NCI-H2107 treated with DMSO at 0.1 percent for 48 hours (cell line): ENCODE data around the gene TTC31.

Source experiments
- DNase-seq: peaks from one replicate; lab custom pipeline; 2025; ENCODE audit not compliant: unreplicated experiment; lab: John Stamatoyannopoulos, UW

Gene TTC31

DNA sequence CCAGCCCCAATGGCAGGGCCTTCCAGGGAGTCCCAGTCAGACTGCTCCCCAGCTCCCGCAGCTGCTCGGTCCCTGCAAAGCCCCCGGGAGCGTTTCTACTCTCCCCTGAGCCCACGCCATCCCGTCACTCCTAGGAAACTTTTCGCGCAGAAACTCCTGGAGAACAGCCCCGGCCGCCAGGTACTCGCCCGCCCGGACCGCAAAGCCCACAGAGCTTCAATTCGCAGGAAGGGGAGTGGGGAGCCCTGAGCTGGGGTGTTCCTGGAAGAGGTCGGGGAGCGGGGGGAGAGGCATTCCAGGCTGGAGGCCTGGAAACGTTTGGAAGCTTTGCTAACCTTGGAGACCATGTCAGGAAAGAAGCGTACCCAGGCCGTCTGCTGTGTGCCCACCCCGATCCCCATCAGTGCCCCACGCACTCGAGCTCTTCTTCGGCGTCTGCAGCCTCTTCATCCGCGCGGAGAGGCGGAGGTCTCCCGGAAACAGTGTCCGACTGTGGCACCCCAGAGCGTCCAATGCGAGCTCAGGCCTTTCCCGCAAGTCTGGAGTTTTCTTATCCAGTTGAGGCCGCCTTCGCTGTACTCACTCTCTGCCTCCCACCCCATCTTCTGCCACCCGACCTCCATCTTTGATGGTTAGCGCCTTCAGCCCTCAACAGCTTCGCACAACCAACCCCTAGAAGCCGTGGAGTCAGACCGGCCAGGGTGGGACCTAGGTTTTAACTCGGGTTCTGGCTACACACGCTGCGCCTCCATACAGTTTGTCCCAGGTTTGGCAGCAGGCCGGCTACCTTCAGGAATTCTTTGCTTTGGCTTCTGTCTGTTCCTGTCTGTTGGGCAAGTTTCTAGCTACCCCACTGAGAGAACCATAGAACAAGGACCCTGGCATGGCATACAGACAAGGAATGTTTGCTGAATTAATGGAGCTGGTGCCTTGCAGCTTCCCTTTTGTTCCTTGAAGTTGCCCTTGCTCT, 20.9 kb downstream of the TTC31 start:
- no peak for DNase-seq

DNA sequence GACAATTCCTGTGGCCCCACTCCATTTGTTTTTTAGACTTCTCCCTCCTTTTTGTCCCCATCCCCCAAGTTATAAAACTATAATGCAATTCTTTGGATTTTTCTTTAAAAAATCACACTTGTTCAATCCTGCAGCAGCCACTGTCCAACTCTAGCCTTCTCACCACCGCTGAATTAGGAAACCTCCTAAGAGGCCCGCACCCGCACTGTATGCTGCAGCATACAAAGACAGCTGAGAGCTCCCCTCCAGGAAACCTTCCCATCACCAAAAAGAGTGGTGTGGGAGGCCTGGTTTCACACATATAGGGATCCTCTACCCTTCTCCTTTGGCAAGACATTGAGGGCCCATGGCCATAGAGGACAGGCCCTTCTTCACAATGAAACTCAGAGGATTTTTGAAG, 21.7 kb downstream of the TTC31 start:
- DNase-seq = no peak

DNA sequence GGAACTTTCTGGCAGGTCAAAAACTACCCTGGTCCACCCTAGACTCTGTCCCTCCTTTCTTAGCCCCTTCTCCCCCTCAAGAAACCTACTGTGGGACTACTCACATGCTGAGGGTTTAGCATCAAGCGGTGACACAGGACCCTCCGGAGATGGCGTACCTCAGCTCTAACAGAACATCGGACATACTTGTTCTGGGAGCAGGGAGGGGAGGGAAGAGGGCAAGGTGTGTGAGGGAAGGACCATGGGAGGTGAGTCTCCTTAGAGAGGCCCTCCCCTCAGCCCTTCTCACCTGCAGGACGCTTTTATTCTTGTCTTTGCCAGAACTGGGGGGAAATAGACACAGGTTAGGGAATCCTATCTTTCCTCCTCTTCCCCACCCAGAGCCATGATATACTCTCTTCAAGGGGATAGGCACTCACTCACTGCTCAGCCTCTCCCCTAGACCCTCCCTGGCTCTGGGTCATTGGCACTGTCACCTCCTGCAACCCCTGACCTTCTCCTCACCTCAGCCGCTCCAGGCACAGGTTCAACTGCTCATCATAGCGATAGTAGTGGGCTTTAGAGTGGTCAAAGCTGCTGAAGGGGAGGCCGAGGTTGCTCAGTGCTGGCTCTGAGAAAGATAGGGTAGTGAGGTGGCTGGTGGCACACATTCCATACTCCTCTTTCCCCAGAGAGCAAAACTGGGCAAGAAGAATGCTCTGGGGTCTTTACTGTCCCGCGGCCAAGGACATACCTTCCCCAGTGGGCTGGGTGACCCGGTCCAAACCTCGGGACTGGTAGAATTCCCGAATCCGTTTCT, 22.8 kb downstream of the TTC31 start:
- DNase-seq = no peak

DNA sequence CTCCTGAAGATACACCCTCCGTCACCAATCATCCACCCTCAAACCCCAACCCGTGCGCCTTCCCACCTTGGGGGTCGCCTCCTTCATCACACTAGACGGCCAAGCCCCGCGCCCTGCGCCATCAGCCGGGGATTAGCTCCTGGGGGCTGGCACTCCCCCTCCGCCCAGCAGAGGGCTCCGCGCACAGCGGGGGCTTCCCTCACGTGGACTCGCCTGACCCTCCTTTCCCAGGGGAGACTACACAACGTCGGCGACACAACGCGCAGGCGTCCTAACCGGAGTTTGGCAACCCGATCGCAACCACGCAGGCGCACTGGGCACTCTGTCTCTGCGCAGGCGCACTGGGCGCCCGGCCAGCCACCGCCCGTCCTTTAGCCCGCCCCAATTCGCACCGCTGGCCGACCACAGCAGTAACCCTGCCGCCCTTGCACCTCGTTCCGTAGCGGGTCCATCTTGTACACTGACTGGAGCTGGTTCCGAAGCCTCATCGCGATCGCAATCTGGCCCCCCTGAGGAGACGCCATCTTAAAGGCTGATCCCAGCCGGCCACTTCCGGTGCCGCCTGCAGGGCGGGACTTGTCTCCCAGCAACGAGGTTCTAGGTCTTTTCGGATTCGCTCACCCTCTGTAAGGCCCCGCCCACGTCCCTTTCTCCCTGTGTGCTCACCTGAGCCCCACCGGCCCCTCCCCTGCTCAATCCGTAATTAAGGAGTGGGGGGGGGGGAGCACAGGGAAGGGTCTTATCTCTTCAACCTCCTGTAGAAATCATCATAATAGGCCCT, 24.5 kb downstream of the TTC31 start, which contains the start of gene PCGF1:
TSS of gene PCGF1 (minus strand) at position 551 of the 781 bp plus-strand sequence. CDS start at position 524, 27 bp downstream.
- DNase-seq = peak; percentile 96

DNA sequence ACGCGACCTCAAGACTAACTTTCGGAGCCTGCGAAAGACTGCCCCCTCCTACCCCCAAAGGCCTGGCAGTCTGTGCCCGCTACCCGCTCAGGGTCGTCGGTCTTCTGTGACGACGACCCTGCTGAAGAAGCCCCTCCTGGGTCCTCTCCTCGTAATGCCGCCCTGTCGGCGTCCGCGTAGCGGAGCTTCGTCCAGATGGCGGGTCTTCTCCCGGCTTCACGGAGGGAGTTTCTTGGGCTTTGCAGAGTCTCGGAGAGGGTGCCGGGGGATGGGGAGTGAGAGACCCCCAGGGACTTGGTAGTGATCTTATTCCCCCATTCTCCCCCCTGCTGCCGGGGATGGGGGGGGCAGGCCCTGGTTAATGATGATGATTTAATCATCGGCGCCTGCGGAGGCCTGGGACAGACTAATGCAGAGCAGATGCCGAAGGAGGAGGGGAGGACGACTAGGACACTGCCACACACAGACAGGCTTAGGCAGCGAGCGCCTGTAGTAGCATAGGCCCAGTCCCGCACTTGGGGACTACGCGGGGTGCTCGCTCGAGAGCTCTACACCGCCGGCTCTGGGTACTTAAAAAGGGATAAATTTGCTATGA, 25.1 kb downstream of the TTC31 start:
- DNase-seq = no peak

DNA sequence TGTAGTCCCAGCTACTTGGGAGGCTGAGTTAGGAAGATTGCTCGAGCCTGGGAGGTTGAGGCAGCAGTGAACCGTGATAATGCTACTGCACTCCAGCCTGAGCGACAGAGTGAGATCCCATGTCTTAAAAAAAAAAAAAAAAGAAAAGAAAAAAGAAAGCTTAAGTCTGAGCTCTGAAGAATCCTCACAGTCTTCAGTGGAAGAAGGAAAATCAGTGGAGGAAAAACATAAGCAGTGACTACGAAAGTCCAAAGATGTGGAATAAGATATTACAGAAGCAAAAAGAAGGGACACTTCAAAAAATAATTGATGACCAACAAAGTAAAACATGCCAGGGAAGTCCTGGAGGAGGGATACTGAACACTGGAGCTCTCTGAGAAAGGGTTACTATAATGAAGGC, 27.4 kb downstream of the TTC31 start:
- DNase-seq = no peak

DNA sequence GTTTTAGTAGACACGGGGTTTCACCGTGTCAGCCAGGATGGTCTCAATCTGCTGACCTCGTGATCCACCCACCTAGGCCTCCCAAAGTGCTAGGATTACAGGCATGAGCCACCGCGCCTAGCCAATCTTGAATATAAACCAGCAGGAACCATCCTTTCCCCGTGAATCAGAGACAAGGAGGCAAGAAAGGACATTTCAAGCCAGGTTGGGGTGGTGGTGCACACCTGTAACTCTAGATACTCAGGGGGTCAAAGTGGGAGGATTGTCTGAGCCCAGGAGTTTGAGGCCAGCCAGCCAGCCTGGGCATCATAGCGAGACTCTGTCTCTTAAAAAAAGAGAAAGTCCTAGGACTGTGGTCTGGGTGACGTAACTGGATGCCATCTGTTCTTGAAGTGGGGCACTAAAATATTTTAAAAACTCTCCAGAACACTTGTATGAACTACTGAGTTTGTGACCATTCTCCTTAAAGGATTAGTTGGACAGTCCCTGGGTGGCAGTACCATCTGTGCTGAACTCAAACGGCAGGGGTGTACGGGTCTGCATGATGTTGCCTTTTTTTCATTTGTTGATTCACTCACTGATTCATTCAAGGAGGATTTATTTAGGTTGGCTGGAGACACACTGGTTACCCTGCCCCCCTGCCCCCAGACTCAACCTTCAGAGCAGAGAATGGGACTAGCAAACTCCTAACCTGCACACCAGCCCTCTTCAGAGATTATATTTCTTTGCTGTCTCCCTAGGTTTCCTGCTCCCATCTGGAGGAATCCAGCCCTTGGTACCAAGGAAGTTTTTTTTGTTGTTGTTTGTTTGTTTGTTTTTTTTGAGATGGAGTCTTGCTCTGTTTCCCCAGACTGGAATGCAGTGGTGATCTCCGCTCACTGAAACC, 28.5 kb downstream of the TTC31 start:
- no peak for DNase-seq

DNA sequence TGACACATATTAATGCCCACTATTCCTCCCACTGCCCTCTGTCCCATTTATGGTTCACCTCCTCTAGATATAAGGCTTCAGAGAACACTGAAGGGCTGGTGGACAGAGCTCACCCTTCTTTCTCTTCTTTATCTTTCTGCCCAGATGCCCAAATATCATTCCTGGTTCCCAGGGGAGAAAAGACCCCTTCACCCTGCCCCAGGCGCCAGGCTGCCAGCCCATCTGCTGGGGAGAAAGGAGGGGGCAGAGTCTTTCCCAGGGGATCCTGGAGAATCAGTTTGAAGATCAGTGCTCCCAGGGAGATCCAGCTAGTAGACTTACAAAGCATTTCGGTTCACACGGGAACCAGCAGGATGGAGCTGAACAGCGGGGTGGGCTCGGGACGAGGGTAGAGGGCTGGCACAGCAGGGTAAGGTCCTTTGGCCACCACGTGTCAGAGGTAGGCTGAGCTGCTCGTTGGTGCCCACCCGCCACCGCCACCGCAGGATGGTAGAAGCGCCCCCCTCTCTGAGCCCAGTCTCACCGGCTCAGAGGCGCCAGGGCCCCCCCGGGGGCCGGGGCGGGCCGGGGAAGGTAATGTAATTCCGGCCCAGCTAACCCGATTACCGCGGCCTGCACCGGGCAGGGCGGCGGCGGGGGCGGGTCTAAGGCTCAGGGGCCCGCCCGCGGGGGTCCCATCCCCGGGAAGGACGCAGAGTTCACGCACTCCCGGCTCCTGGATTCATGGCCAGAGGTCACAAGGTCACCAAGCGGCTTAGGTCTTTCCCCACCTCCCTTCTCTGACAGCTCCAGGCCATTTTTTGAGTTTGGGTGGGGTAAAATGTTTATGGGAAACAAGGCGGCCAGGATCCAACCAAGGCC, 30.1 kb downstream of the TTC31 start:
- DNase-seq = no peak

DNA sequence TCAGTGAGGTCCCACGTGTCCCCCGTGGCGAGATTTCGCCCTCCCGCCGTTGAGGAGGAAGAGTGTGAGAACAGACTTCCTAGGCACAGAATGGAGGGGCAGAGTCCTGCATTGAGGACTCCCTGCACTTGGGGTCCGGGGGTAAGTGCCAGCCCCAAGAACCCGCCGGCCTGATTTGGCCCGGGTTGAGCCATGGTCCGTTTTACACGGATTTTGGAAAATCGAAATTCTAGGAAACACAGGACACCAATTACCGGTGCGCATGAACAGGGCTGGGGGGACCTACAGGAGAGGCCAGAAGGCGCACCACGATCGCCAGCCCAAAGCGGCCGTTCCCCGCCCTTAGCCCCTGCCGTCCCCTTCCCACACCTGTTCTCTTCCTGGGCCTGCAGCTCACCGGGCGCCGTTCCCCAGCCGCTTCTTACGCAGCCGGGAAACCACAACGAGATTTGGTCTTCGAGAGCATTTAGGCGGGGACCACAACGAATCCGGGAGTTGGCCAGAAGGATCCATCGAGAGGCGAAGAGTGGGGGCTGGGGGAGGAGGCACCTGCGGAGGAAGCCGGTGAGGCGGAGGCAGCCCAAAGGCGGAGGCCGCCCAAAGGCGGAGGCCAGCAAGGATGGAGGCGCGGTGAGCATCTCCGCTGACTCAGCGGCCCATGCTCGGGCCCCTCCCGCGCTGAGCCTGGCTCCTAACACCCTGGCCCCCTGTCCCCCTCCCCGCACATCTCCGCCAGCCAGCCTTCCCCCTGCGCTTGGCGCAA, 30.9 kb downstream of the TTC31 start:
- DNase-seq = no peak

DNA sequence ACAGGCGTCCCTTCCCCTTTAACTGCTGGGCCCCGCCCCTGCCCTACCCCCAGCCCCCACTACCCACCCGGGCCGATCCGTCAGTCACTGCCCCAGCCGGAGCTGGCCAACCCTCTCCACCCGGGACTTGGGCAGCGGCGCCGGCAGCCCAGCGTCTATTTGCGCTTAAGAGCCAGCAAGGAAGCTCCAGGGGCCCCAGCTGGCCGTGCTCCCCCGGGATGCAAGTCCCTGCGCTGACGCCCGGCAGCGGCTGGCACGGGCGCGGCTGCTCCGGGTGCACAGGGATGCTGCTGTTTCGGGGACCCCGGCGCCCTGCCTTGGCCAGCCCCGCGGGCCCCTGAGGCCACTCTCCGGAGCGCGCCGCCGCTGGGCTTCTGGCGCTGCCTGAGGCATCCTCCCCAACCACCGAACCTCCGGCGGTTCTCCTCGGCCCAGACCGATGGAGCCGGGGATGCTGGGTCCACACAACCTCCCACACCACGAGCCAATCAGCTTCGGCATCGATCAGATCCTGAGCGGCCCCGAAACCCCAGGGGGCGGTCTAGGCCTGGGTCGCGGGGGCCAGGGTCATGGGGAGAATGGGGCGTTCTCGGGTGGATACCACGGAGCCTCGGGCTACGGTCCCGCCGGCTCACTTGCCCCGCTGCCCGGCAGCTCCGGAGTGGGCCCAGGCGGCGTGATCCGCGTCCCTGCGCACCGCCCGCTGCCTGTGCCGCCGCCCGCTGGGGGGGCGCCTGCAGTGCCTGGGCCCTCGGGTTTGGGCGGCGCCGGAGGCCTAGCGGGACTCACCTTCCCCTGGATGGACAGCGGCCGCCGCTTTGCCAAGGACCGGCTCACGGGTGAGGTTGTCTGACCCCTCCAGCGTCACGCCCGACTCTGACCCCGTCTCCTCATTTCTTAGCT, 31.7 kb downstream of the TTC31 start, which contains the start of gene TLX2:
TSS of gene TLX2 (plus strand) at position 83 of the 903 bp plus-strand sequence. CDS start at position 440, 357 bp downstream.
- no peak for DNase-seq

DNA sequence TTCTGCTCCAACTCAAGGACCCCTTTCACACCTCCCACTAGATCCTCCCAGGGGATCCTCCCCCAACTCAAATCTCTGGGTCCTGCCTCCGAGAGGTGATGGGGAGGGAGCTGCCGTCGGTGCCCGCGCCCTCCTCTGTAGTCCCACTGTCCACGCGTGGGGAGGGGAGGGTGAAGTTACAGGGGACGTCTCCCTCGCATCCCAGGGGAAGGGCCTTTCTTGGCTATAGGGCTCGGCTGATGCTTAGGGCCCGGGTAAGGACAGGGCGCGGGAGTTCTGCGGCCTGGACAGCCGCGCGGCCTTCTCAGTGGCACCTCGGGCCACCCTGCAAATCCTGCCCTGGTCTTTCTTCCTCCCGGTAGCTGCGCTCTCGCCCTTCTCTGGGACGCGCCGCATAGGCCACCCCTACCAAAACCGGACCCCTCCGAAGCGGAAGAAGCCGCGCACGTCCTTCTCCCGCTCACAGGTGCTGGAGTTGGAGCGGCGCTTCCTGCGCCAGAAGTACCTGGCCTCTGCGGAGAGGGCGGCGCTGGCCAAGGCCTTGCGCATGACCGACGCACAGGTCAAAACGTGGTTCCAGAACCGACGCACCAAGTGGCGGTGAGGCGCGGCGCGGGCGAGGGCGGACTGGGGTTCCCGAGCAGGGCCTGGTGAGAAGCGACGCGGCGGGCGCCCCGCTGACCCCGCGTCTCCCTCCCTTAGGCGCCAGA, 32.5 kb downstream of the TTC31 start:
- DNase-seq = no peak

DNA sequence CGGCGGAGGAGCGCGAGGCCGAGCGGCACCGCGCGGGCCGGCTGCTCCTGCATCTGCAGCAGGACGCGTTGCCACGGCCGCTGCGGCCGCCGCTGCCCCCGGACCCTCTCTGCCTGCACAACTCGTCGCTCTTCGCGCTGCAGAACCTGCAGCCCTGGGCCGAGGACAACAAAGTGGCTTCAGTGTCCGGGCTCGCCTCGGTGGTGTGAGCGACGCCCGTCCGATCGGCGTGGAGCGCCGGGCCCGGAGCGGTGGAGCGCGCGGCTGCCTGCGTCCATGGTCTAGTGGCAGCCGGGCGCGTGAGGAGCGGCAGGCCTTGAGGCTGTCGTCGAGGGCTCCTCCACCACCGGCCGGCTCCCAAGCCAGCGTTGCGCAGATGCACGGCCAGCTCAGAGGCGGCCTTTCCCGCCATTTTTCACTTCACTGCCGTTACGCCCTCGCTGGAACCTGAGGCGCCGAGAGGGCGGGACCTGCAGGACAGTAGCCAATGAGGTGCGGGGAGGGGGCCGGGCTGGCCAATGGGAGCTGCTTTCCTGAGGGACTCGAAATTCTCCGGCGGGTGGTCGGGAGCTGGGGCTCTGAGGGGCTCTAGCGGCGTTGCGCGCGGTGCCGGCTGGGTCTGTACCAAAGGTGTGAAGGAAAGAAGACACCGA, 33.2 kb downstream of the TTC31 start:
- no peak for DNase-seq

DNA sequence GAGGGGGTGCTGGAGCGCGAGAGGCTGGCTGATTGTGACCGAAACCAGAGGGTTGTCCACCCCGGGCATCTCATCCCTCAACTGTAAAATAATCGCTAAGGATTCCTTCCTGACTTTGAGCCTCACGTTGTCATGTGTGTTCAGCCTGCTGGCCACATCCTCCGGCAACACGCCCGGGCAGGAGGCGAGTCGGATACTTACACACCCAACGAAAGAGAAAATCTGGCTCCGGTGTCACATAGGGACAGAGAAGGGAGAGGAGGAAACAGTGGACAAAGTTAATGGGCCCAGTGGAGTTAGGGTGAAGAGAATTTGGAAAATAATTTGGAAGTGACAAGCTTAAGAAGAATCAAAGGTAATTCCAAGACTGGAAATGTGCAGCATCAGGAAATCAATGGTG, 33.8 kb downstream of the TTC31 start:
- no peak for DNase-seq

DNA sequence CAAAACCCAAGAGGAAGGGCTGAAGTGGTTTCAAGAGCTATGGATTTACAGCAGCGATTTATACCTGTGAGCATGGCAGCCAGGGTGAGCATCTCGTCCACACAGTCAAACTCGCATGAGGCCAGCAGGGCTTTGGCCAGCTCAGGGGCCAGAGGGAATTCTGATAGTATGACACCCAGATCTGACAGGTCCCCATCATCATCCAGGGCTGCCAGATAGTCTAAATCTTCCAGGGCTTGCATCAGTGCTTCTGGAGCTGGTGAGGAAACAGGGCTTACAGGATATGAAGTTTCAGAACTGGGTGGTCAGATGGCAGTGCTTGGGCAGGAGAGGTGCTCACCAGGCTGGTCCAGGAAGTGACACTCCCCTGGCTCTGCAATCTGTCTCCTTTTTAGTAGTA, 39.6 kb downstream of the TTC31 start:
- no peak for DNase-seq

DNA sequence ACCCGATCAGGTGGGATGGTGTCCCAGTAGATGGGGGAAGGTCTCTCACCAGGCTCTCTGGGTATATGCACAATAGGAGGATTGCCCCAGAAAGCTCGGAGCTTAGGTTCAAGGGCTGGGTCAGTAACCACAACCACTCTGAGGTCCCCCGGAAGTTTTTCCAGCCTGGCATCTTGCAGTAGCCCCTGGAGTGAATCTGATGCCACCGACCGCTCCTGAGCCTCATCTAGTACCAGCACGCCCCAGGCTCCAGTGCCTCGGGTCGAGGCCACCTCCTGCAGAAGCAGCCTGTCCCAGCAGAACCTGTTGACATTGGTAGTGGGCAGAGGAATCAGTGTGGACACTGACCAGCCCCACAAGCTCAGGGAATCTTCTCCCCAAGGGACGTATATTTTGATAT, 41.1 kb downstream of the TTC31 start:
- DNase-seq = no peak
